Mononuclear cell (primary cell): ENCODE measurements around the gene FES. TPM values are rescaled to one million over a fixed set of nuclear protein-coding genes. Genes with fewer than 3 reads are reported as not detected.

Experiments
- H3K27me3 ChIP-seq: 2 replicates; pipeline ENCODE4 v1.6.0; 2011; ENCODE audit warnings: low read length, control low read depth; ENCODE audit not compliant: insufficient read depth
- H3K4me1 ChIP-seq: 2 replicates; pipeline ENCODE4 v1.5.1; 2011; ENCODE audit warnings: mild to moderate bottlenecking, low read length, control low read depth; ENCODE audit not compliant: insufficient read depth
- H3K4me3 ChIP-seq: 2 replicates; pipeline ENCODE4 v1.5.1; 2011; ENCODE audit warnings: mild to moderate bottlenecking, low read length, moderate library complexity
- H3K9me3 ChIP-seq: 2 replicates; pipeline ENCODE4 v1.5.1; 2011; ENCODE audit warnings: low read depth, mild to moderate bottlenecking, control low read depth, low read length
- total RNA-seq: library from RNA; depleted of rRNA; stranded (reverse); fragments of >200 nt; gene quantifications from one replicate; pipeline ENCODE4 v1.2.3, GENCODE V29; 2012

Gene FES
- total RNA-seq, 1 donor: 27.9 TPM

GRCh38 chr15:90877996-90878395 lies 6.3 kb upstream of the FES start:
- Histone ChIP-seq H3K4me1 (peaks cover 17% of the 10 kb centered on the region), H3K9me3 (no peaks in the 10 kb centered on the region), H3K4me3 (no peak overlapping the region), H3K27me3 (no peaks in the 10 kb centered on the region)

GRCh38 chr15:90878660-90879059 lies 5.6 kb upstream of the FES start:
- peaks cover 17% of the 10 kb centered on the region for H3K4me1 ChIP-seq
- H3K9me3 ChIP-seq: no peaks in the 10 kb centered on the region
- no peak overlapping the region for H3K4me3 ChIP-seq
- H3K27me3 ChIP-seq: no peaks in the 10 kb centered on the region

- no peak overlapping the region for H3K4me3 ChIP-seq
- H3K9me3 ChIP-seq: no peaks in the 10 kb centered on the region
- H3K27me3 ChIP-seq: no peaks in the 10 kb centered on the region
- peaks cover 20% of the 10 kb centered on the region for H3K4me1 ChIP-seq
Measured at GRCh38 chr15:90879730-90880366, 4.5 kb upstream of the FES start.

- Histone ChIP-seq H3K9me3 (no peaks in the 10 kb centered on the region), H3K27me3 (no peaks in the 10 kb centered on the region), H3K4me1 (peaks cover 27% of the 10 kb centered on the region), H3K4me3 (no peak overlapping the region)
Measured at GRCh38 chr15:90880381-90881145, 3.7 kb upstream of the FES start.

GRCh38 chr15:90881181-90881977 lies 2.9 kb upstream of the FES start:
- Histone ChIP-seq H3K4me3 (no peak overlapping the region), H3K4me1 (peaks cover 35% of the 10 kb centered on the region), H3K9me3 (no peaks in the 10 kb centered on the region), H3K27me3 (no peaks in the 10 kb centered on the region)

- no peak overlapping the region for H3K4me3 ChIP-seq
- H3K9me3 ChIP-seq: no peaks in the 10 kb centered on the region
- H3K27me3 ChIP-seq: no peaks in the 10 kb centered on the region
Measured at GRCh38 chr15:90881978-90882721, 2.2 kb upstream of the FES start.

GRCh38 chr15:90882781-90883525 lies 1.4 kb upstream of the FES start:
- H3K27me3 ChIP-seq: no peaks in the 10 kb centered on the region
- H3K9me3 ChIP-seq: no peaks in the 10 kb centered on the region
- H3K4me3 ChIP-seq: no peak overlapping the region
- H3K4me1 ChIP-seq: peaks cover 43% of the 10 kb centered on the region

More at GRCh38 chr15:90881978-90882721, 2.2 kb upstream of the FES start:
- peaks cover 43% of the 10 kb centered on the region for H3K4me1 ChIP-seq

- Histone ChIP-seq H3K4me1 (peaks cover 43% of the 10 kb centered on the region), H3K4me3 (peak overlapping the region; percentile 67), H3K27me3 (no peaks in the 10 kb centered on the region), H3K9me3 (no peaks in the 10 kb centered on the region)
Measured at GRCh38 chr15:90883526-90883975, 753 bp upstream of the FES start.

- Histone ChIP-seq H3K4me3 (peak overlapping the region; percentile 67), H3K27me3 (no peaks in the 10 kb centered on the region), H3K9me3 (no peaks in the 10 kb centered on the region), H3K4me1 (peaks cover 43% of the 10 kb centered on the region)
Measured at GRCh38 chr15:90884719-90885431, 571 bp downstream of the FES start.

- Histone ChIP-seq H3K4me1 (peaks cover 43% of the 10 kb centered on the region), H3K9me3 (no peaks in the 10 kb centered on the region), H3K4me3 (peak overlapping the region; percentile 67), H3K27me3 (no peaks in the 10 kb centered on the region)
Measured at GRCh38 chr15:90885432-90886290, 1.4 kb downstream of the FES start.

- Histone ChIP-seq H3K9me3 (no peaks in the 10 kb centered on the region), H3K27me3 (no peaks in the 10 kb centered on the region), H3K4me1 (peaks cover 43% of the 10 kb centered on the region), H3K4me3 (no peak overlapping the region)
Measured at GRCh38 chr15:90886291-90886614, 1.9 kb downstream of the FES start.

- H3K9me3 ChIP-seq: no peaks in the 10 kb centered on the region
- no peaks in the 10 kb centered on the region for H3K27me3 ChIP-seq
- H3K4me1 ChIP-seq: peaks cover 43% of the 10 kb centered on the region
- H3K4me3 ChIP-seq: no peak overlapping the region
Measured at GRCh38 chr15:90887037-90887481, 2.8 kb downstream of the FES start.

GRCh38 chr15:90889313-90889730 lies 5.0 kb downstream of the FES start:
- Histone ChIP-seq H3K27me3 (no peaks in the 10 kb centered on the region), H3K4me3 (no peak overlapping the region), H3K9me3 (no peaks in the 10 kb centered on the region), H3K4me1 (peaks cover 28% of the 10 kb centered on the region)
